K562 (cell line): Measurements from ENCODE around the gene TPD52L1. TPM values are rescaled to one million over a fixed set of nuclear protein-coding genes. Genes with fewer than 3 reads are reported as not detected.
A peak's percentile ranks its signal among the peaks of the same experiment; 100 is the strongest.

ENCODE experiments used
- ATAC-seq: fragments of 200-7000 bp; cut with Tn5 transposase; 3 replicates; pipeline ENCODE4 v1.9.1; 2020; ENCODE audit warnings: moderate library complexity
- BruUV-seq: library from RNA; stranded (reverse); fragments of 400-500 nt; replicated peaks from 2 replicates; lab custom pipeline; 2021; lab: Mats Ljungman, UMichigan
- CTCF ChIA-PET: fragments of 300-600 bp; formaldehyde crosslinking; extraction: SDS; loops from one replicate; lab custom pipeline; 2021; ENCODE audit warnings: low intra/inter-chr PET ratio; lab: Yijun Ruan, JAX
- POLR2A ChIA-PET: fragments of 300-600, 350-650 bp; sonication (Branson Sonifier 250); formaldehyde crosslinking; extraction: SDS; loops from one replicate; lab custom pipeline; 2021; ENCODE audit warnings: antibody characterized with exemption, inconsistent platforms; lab: Yijun Ruan, JAX
- DNase-seq, 4 experiments: peaks; one replicate each; pipeline versions ENCODE4 v3.0.0 to v3.0.0-alpha.2; 2011 to 2018; ENCODE audit warnings: low spot score in 3 of 4, mixed read lengths in 3 of 4; ENCODE audit errors: extremely low read depth in 1 of 4
- FAIRE-seq: peaks from 2 replicates; lab custom pipeline; 2011; peaks lifted over from hg19 to GRCh38; lab: Jason Lieb, UNC
- H2AFZ ChIP-seq: 2 replicates; pipeline ENCODE4 v1.6.0; 2011; ENCODE audit warnings: low read depth, low read length, control low read depth, inconsistent platforms
- H3K27ac ChIP-seq: fragments of 200-600 bp; 3 replicates; pipeline ENCODE4 v1.8.0; 2011; ENCODE audit warnings: low read depth, mild to moderate bottlenecking, control low read depth, inconsistent platforms, low read length, moderate library complexity, mixed read lengths; ENCODE audit errors: extremely low read depth
- H3K27me3 ChIP-seq, 2 experiments: fragments of 300-600 bp in 1 of 2; 2 replicates in 1 of 2; 3 replicates in 1 of 2; pipeline versions ENCODE4 v1.6.0 to v1.8.0; 2011; ENCODE audit warnings: inconsistent platforms in 2 of 2, low read length in 2 of 2, mild to moderate bottlenecking in 1 of 2, mixed read lengths in 1 of 2, moderate library complexity in 1 of 2; ENCODE audit not compliant: control insufficient read depth in 2 of 2, insufficient read depth in 2 of 2
- H3K36me3 ChIP-seq: fragments of 300-600 bp; 3 replicates; pipeline ENCODE4 v1.8.0; 2011; ENCODE audit warnings: mild to moderate bottlenecking, low read length, inconsistent platforms; ENCODE audit not compliant: control insufficient read depth, insufficient read depth
- H3K4me1 ChIP-seq, 2 experiments: fragments of 200-600 bp in 1 of 2; replicated peaks in 1 of 2; 2 replicates in 1 of 2; 3 replicates in 1 of 2; pipeline versions ENCODE4 v1.5.1 to v1.8.0; 2011; ENCODE audit warnings: inconsistent platforms in 2 of 2, low read length in 2 of 2, mild to moderate bottlenecking in 1 of 2, mixed read lengths in 1 of 2, moderate library complexity in 1 of 2; ENCODE audit not compliant: control insufficient read depth in 2 of 2, insufficient read depth in 2 of 2
- H3K4me2 ChIP-seq: 2 replicates; pipeline ENCODE4 v1.6.1; 2011; ENCODE audit warnings: low read length, control low read depth, inconsistent platforms, mixed read lengths; ENCODE audit not compliant: insufficient read depth
- H3K4me3 ChIP-seq: fragments of 200-600 bp; sonication (generic), shearing (Covaris generic); 2 replicates; pipeline ENCODE4 v1.5.1; 2016; ENCODE audit warnings: control low read depth, inconsistent platforms
- H3K79me2 ChIP-seq: fragments of 200-600 bp; 3 replicates; pipeline ENCODE4 v1.8.0; 2011; ENCODE audit warnings: low read length, inconsistent platforms; ENCODE audit not compliant: control insufficient read depth, insufficient read depth
- H3K9ac ChIP-seq, 2 experiments: 2 replicates each; pipeline versions ENCODE4 v1.6.0 to v1.6.1; 2011; ENCODE audit warnings: low read depth in 2 of 2, low read length in 2 of 2, control low read depth in 1 of 2, inconsistent platforms in 1 of 2, mild to moderate bottlenecking in 1 of 2, mixed read lengths in 1 of 2; ENCODE audit not compliant: insufficient read depth in 1 of 2
- H3K9me1 ChIP-seq: one replicate; pipeline ENCODE4 v1.6.0; 2011; ENCODE audit warnings: inconsistent platforms, mild to moderate bottlenecking, low read length, moderate library complexity; ENCODE audit not compliant: control insufficient read depth, insufficient read depth
- H3K9me3 ChIP-seq: replicated peaks from 2 replicates; pipeline ENCODE4 v1.5.1; 2011; ENCODE audit warnings: low read depth, low read length, inconsistent platforms; ENCODE audit not compliant: control insufficient read depth, insufficient read depth
- H4K20me1 ChIP-seq: replicated peaks from 2 replicates; pipeline ENCODE4 v1.6.1; 2011; ENCODE audit warnings: low read length, inconsistent platforms, mixed read lengths; ENCODE audit not compliant: control insufficient read depth, insufficient read depth
- ASH1L ChIP-seq: fragments of 450-650 bp; IDR thresholded peaks from 2 replicates; pipeline ENCODE4 v1.6.1; 2018; ENCODE audit warnings: borderline replicate concordance, mild to moderate bottlenecking, low read depth; ENCODE audit not compliant: partially characterized antibody
- RFX1 ChIP-seq: fragments of 450-650 bp; IDR thresholded peaks from 2 replicates; pipeline ENCODE4 v1.6.1; 2016; ENCODE audit warnings: mild to moderate bottlenecking, moderate library complexity
- RHOXF2B ChIP-seq: fragments of 250-450 bp; sonication (Bioruptor Pico); conservative IDR thresholded peaks from 2 replicates; pipeline ENCODE4 v1.5.1; 2021
- SREBF2 ChIP-seq: sonication (generic); formaldehyde crosslinking; IDR thresholded peaks from 2 replicates; pipeline ENCODE4 v1.4.0; 2020; ENCODE audit warnings: mild to moderate bottlenecking, missing genetic modification reagents
- THRB ChIP-seq: fragments of 450-650 bp; formaldehyde crosslinking; conservative IDR thresholded peaks from 2 replicates; pipeline ENCODE4 v1.4.0; 2022; ENCODE audit warnings: mild to moderate bottlenecking, missing genetic modification characterization
- ZFP1 ChIP-seq: fragments of 450-650 bp; formaldehyde crosslinking; IDR thresholded peaks from 2 replicates; pipeline ENCODE4 v1.4.0; 2020; ENCODE audit warnings: mild to moderate bottlenecking, mixed read lengths
- ZNF449 ChIP-seq: fragments of 250-450 bp; sonication (Bioruptor Pico); IDR thresholded peaks from 2 replicates; pipeline ENCODE4 v1.8.0; 2022; ENCODE audit warnings: moderate library complexity, mild to moderate bottlenecking, inconsistent platforms
- WGBS: fragments of 100-300 bp; shearing (Covaris generic); methylation state at CpG from one replicate; pipeline ENCODE4 v1.1.6; 2016; ENCODE audit warnings: low coverage, mixed read lengths; ENCODE audit not compliant: insufficient coverage; ENCODE audit errors: missing lambda C conversion rate; 5-methylcytosine and 5-hydroxymethylcytosine counted together
- in situ Hi-C: fragments of 300-500 bp; cut with MboI; formaldehyde crosslinking; loops from 4 replicates; pipeline ENCODE4 v1.15.0; 2018; ENCODE audit warnings: inconsistent platforms, mixed read lengths
- intact Hi-C: fragments of 100-400 bp; cut with micrococcal nuclease; formaldehyde crosslinking; loops from 2 replicates; pipeline ENCODE4 v1.14.2; 2022
- polyA plus RNA-seq, 8 experiments: library from polyadenylated mRNA; depleted of rRNA in 4 of 8; stranded (reverse) in 5 of 8; unstranded in 3 of 8; fragments of >200 nt; fragmentation: Nextera tagmentation in 2 of 8; fragmentation: Illumina TruSeq in 1 of 8; extraction: Ambion mirVana in 2 of 8; extraction: Trizol in 1 of 8; gene quantifications; 2 replicates each; pipeline versions ENCODE4 v1.2.1 to v1.2.3, GENCODE V29; 2011 to 2014; ENCODE audit warnings: inconsistent platforms in 1 of 8, missing spikeins in 1 of 8
- total RNA-seq, 7 experiments: library from RNA; depleted of rRNA in 6 of 7; stranded (reverse); fragments of >200 nt in 6 of 7; fragmentation: Illumina TruSeq in 2 of 7; extraction: Trizol in 2 of 7; gene quantifications; 2 replicates each; pipeline versions ENCODE4 v1.2.1 to v1.2.3, GENCODE V29; 2011 to 2021; ENCODE audit warnings: low replicate concordance in 1 of 7

TPD52L1 gene
- total and polyA plus RNA-seq, 9 of the 15 experiments (the other 6 are each of a cell fraction or from before 2014, with no cell fraction given): 12.9 to 149 (median 75.7) TPM

GRCh38 chr6:125117818-125118217 lies 35.8 kb upstream of the TPD52L1 start (continued):
- no peak for TF ChIP-seq ZNF449
- TF ChIP-seq RFX1: no peak
- no peak for TF ChIP-seq RHOXF2B (CRISPR knock-in tag)

GRCh38 chr6:125120054-125120590 lies 33.5 kb upstream of the TPD52L1 start:
- no peaks in the 10 kb centered on the region for H3K27me3 ChIP-seq
- H3K27ac ChIP-seq: no peak overlapping the region
- ATAC-seq: no peak
- H3K9me1 ChIP-seq: no peaks in the 10 kb centered on the region
- H3K4me1 ChIP-seq: peaks cover 0 to 6% of the 10 kb centered on the region in 2 experiments; a peak in 2 of 5 replicates
- no peak for FAIRE-seq
- H3K9ac ChIP-seq: no peak overlapping the region
- no TSS peak for BruUV-seq
- WGBS: 53% methylated on average over 3 of the region's 3 CpGs
- no peaks in the 10 kb centered on the region for H4K20me1 ChIP-seq
- H3K9me3 ChIP-seq: no peaks in the 10 kb centered on the region
- in situ Hi-C loops (no loop called here), intact Hi-C loops (no loop called here)
- ChIA-PET POLR2A (no interaction called here), CTCF (no interaction called here)
- H3K4me3 ChIP-seq: no peak overlapping the region
- H3K36me3 ChIP-seq: no peaks in the 10 kb centered on the region
- no peak for DNase-seq
- H3K79me2 ChIP-seq: no peaks in the 10 kb centered on the region
- H3K4me2 ChIP-seq: no peak overlapping the region
- 0 out of 2 replicates have a peak overlapping the region, but pooled peaks have one; percentile 16 for H2AFZ ChIP-seq
- no peak for TF ChIP-seq THRB
- no peak for TF ChIP-seq ASH1L
- TF ChIP-seq SREBF2 (CRISPR knock-in tag): no peak
- TF ChIP-seq ZFP1: no peak
